Keratinocyte (primary cell): ENCODE results near the gene C10orf53. TPM values are rescaled to one million over a fixed set of nuclear protein-coding genes. Genes with fewer than 3 reads are reported as not detected.

ENCODE experiments used
- DNase-seq: peaks from one replicate; pipeline ENCODE4 v3.0.0-alpha.2; 2011; ENCODE audit warnings: low read depth, missing footprints, low spot score
- FAIRE-seq: peaks from 2 replicates; lab custom pipeline; 2011; peaks lifted over from hg19 to GRCh38; lab: Jason Lieb, UNC
- H2AFZ ChIP-seq: 2 replicates; pipeline ENCODE4 v1.6.0; 2012; ENCODE audit warnings: low read length, control low read depth, inconsistent platforms; ENCODE audit not compliant: control insufficient read depth
- H3K27ac ChIP-seq: 2 replicates; pipeline ENCODE4 v1.5.1; 2011; ENCODE audit warnings: low read length; ENCODE audit not compliant: control insufficient read depth, insufficient read depth
- H3K27me3 ChIP-seq: 3 replicates; pipeline ENCODE4 v1.6.0; 2011; ENCODE audit warnings: low read length; ENCODE audit not compliant: control insufficient read depth, insufficient read depth; ENCODE audit errors: extremely low read depth
- H3K36me3 ChIP-seq, 2 experiments: 2 replicates in 1 of 2; 3 replicates in 1 of 2; pipeline ENCODE4 v1.5.1; 2011; ENCODE audit warnings: low read length in 2 of 2, mild to moderate bottlenecking in 1 of 2; ENCODE audit not compliant: control insufficient read depth in 2 of 2, insufficient read depth in 2 of 2; ENCODE audit errors: extremely low read depth in 1 of 2
- H3K4me1 ChIP-seq: 3 replicates; pipeline ENCODE4 v1.5.1; 2011; ENCODE audit warnings: low read length; ENCODE audit not compliant: control insufficient read depth, insufficient read depth; ENCODE audit errors: extremely low read depth
- H3K4me2 ChIP-seq: 3 replicates; pipeline ENCODE4 v1.6.0; 2011; ENCODE audit warnings: low read depth, low read length; ENCODE audit not compliant: control insufficient read depth, insufficient read depth; ENCODE audit errors: extremely low read depth
- H3K4me3 ChIP-seq, 3 experiments: fragments of 200-600 bp in 1 of 3; sonication (generic) in 1 of 3; 2 replicates in 2 of 3; 3 replicates in 1 of 3; pipeline ENCODE4 v1.5.1; 2011 to 2016; ENCODE audit warnings: low read length in 3 of 3, mild to moderate bottlenecking in 3 of 3, control low read depth in 2 of 3, inconsistent platforms in 1 of 3, low read depth in 1 of 3, mixed read lengths in 1 of 3, mixed run types in 1 of 3, moderate library complexity in 1 of 3; ENCODE audit not compliant: control insufficient read depth in 2 of 3, insufficient read depth in 2 of 3; ENCODE audit errors: extremely low read depth in 1 of 3
- H3K79me2 ChIP-seq: 2 replicates; pipeline ENCODE4 v1.6.0; 2012; ENCODE audit warnings: low read length; ENCODE audit not compliant: control insufficient read depth, insufficient read depth
- H3K9ac ChIP-seq: 3 replicates; pipeline ENCODE4 v1.6.0; 2011; ENCODE audit warnings: low read length; ENCODE audit not compliant: control insufficient read depth, insufficient read depth; ENCODE audit errors: extremely low read depth
- H3K9me1 ChIP-seq: 3 replicates; pipeline ENCODE4 v1.6.0; 2011; ENCODE audit warnings: low read length; ENCODE audit not compliant: control insufficient read depth, insufficient read depth; ENCODE audit errors: extremely low read depth
- H3K9me3 ChIP-seq: 2 replicates; pipeline ENCODE4 v1.5.1; 2012; ENCODE audit warnings: low read depth, low read length; ENCODE audit not compliant: control insufficient read depth
- H4K20me1 ChIP-seq: 3 replicates; pipeline ENCODE4 v1.6.0; 2011; ENCODE audit warnings: low read length; ENCODE audit not compliant: control insufficient read depth, insufficient read depth; ENCODE audit errors: extremely low read depth
- EZH2 ChIP-seq: IDR thresholded peaks from one replicate; pipeline ENCODE4 v1.6.1; 2012; ENCODE audit warnings: inconsistent platforms, mild to moderate bottlenecking, low read length, moderate library complexity
- dilution Hi-C: fragments of 300-500 bp; cut with MboI; formaldehyde crosslinking; loops from one replicate; pipeline ENCODE4 v1.7.0; 2020; ENCODE audit warnings: low sequenced_read_pairs; ENCODE audit not compliant: extremely low pct_ligation_motif_present
- polyA plus RNA-seq, 5 experiments: library from polyadenylated mRNA; depleted of rRNA in 3 of 5; stranded (reverse) in 3 of 5; stranded (forward) in 1 of 5; unstranded in 1 of 5; fragments of >200 nt; gene quantifications; 1 replicate in 1 of 5; 2 replicates in 3 of 5; 3 replicates in 1 of 5; pipeline versions ENCODE4 v1.2.1 to v1.2.3, GENCODE V29; 2011 to 2012; ENCODE audit warnings: missing spikeins in 2 of 5, low read depth in 1 of 5, low replicate concordance in 1 of 5
- TF ChIP-seq, protein P1 (sequence below), 3 experiments: IDR thresholded peaks in 1 of 3; conservative IDR thresholded peaks in 1 of 3; optimal IDR thresholded peaks in 1 of 3; 2 replicates in 2 of 3; 3 replicates in 1 of 3; pipeline versions ENCODE3 to v1.5.1; 2011; ENCODE audit warnings: low read length in 3 of 3, mild to moderate bottlenecking in 3 of 3, moderate library complexity in 2 of 3, control low read depth in 1 of 3, inconsistent platforms in 1 of 3; ENCODE audit not compliant: insufficient read depth in 2 of 3; ENCODE audit errors: extremely low read depth in 1 of 3

Gene C10orf53
- polyA plus RNA-seq, 1 donor (not counting 4 experiments of a cell fraction or from before 2014, with no cell fraction given), result not detected

DNA sequence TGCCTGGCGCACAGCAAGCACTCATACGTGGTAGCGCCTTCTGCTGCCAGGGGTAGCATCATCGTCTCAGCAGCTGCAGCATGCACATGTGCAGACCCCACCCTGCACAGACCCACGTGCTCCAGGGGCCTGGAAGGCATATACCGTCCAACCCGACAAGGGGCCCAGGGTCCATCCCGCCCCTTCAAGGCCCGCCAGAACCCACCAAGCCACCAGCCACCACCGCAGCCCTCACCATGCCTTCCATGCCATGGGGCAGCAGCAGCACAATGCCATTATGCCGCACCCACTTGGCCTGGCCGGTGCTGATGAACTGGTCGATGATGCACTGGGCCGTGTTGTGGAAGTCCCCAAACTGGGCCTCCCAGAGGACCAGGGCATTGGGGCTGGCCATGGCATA, 60.0 kb downstream of the C10orf53 start:
- H3K27me3 ChIP-seq, result no peaks in the 10 kb centered on the region
- H3K79me2 ChIP-seq, result no peaks in the 10 kb centered on the region
- DNase-seq (no peak), FAIRE-seq (no peak)
- H3K4me3 ChIP-seq, result no peak overlapping the region
- peaks cover 4% of the 10 kb centered on the region for H3K4me1 ChIP-seq
- no peak overlapping the region for H3K9ac ChIP-seq
- H3K27ac ChIP-seq, result no peak overlapping the region
- H3K4me2 ChIP-seq, result no peak overlapping the region
- H3K9me3 ChIP-seq, result no peaks in the 10 kb centered on the region
- dilution Hi-C loops, result no loop called here
- TF ChIP-seq, protein P1, sequence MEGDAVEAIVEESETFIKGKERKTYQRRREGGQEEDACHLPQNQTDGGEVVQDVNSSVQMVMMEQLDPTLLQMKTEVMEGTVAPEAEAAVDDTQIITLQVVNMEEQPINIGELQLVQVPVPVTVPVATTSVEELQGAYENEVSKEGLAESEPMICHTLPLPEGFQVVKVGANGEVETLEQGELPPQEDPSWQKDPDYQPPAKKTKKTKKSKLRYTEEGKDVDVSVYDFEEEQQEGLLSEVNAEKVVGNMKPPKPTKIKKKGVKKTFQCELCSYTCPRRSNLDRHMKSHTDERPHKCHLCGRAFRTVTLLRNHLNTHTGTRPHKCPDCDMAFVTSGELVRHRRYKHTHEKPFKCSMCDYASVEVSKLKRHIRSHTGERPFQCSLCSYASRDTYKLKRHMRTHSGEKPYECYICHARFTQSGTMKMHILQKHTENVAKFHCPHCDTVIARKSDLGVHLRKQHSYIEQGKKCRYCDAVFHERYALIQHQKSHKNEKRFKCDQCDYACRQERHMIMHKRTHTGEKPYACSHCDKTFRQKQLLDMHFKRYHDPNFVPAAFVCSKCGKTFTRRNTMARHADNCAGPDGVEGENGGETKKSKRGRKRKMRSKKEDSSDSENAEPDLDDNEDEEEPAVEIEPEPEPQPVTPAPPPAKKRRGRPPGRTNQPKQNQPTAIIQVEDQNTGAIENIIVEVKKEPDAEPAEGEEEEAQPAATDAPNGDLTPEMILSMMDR (optimal IDR thresholded peaks at IDR 0.05 in 1 of 3, IDR thresholded peaks at IDR 0.05 in 1 of 3, conservative IDR thresholded peaks at IDR 0.05 in 1 of 3; ENCODE audit: extremely low read depth in 1 of 3, insufficient read depth in 2 of 3, low read length in 3 of 3), result no peak
- TF ChIP-seq EZH2, result no peak
- H3K9me1 ChIP-seq, result no peaks in the 10 kb centered on the region
- H4K20me1 ChIP-seq, result no peaks in the 10 kb centered on the region
- H2AFZ ChIP-seq, result no peak overlapping the region
- no peaks in the 10 kb centered on the region for H3K36me3 ChIP-seq

- Histone ChIP-seq H2AFZ (no peak overlapping the region), H3K4me2 (no peak overlapping the region), H3K9ac (no peak overlapping the region), H3K9me3 (no peaks in the 10 kb centered on the region), H3K27me3 (no peaks in the 10 kb centered on the region), H3K9me1 (no peaks in the 10 kb centered on the region), H4K20me1 (no peaks in the 10 kb centered on the region), H3K36me3 (no peaks in the 10 kb centered on the region), H3K27ac (no peak overlapping the region), H3K4me3 (no peak overlapping the region), H3K79me2 (no peaks in the 10 kb centered on the region), H3K4me1 (no peaks in the 10 kb centered on the region)
- no peak for FAIRE-seq
- DNase-seq, result no peak
- TF ChIP-seq, protein P1 (optimal IDR thresholded peaks at IDR 0.05 in 1 of 3, IDR thresholded peaks at IDR 0.05 in 1 of 3, conservative IDR thresholded peaks at IDR 0.05 in 1 of 3; ENCODE audit: extremely low read depth in 1 of 3, insufficient read depth in 2 of 3, low read length in 3 of 3), result no peak
- TF ChIP-seq EZH2, result no peak
- dilution Hi-C loops, result no loop called here
Measured at GRCh38 chr10:49740346-49741107, 61.1 kb downstream of the C10orf53 start.
